ENCODE measurements around the gene C3orf18. TPM values are rescaled to one million over a fixed set of nuclear protein-coding genes. Genes with fewer than 3 reads are reported as not detected.
A peak's percentile ranks its signal among the peaks of the same experiment; 100 is the strongest.

C3orf18 gene
- total RNA-seq, 1 donor from 2014 or later: 7.2 TPM

DNA sequence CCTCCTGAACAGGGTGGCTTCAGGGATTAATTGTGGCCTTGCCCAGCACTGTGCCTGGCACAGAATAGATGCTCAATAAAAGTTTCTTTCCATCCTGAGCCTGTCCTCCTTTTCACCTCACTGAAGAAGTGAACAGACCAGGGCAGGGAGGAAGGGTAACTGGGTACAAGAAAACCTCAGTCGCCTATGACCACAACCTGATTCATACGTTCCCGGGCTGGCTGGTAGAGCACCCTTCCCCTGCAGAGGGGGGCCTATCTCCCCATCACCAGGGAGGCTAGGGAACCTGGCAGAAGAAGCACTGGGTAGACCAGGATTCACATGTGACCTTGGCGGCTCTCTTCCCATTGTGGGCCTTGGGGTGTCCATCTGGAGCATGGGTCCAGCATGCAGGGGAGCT is 36.3 kb downstream of the C3orf18 start:
- Histone ChIP-seq H3K9me3 (ENCODE audit: insufficient read depth, low read depth, low read length) (no peaks in the 10 kb centered on the region), H3K27me3 (ENCODE audit: insufficient read depth, low read length) (peaks cover 32% of the 10 kb centered on the region), H2AFZ (ENCODE audit: low read depth, low read length) (no peak overlapping the region), H3K79me2 (ENCODE audit: insufficient read depth, low read length) (no peaks in the 10 kb centered on the region), H4K20me1 (ENCODE audit: insufficient read depth, low read length) (peaks cover 5% of the 10 kb centered on the region), H3K9ac (ENCODE audit: low read length) (no peak overlapping the region), H3K4me1 (ENCODE audit: insufficient read depth, low read length) (no peaks in the 10 kb centered on the region), H3K4me3 (ENCODE audit: insufficient read depth, low read depth, low read length) (no peak overlapping the region), H3K36me3 (ENCODE audit: insufficient read depth, low read length) (no peaks in the 10 kb centered on the region), H3K4me2 (ENCODE audit: low read length) (no peak overlapping the region), H3K27ac (ENCODE audit: low read depth, low read length) (no peak overlapping the region)
- H3K36me3 Mint-ChIP-seq (ENCODE audit: low read depth, unreplicated experiment): no peaks in the 10 kb centered on the region
- no peak for DNase-seq (ENCODE audit: low read depth)
- peaks cover 54% of the 10 kb centered on the region for H3K27me3 Mint-ChIP-seq (ENCODE audit: low read depth, unreplicated experiment)
- no peaks in the 10 kb centered on the region for H3K9me3 Mint-ChIP-seq (ENCODE audit: unreplicated experiment)
- FAIRE-seq: no peak
- TF ChIP-seq EZH2 (IDR thresholded peaks at IDR 0.05; ENCODE audit: insufficient read depth, low read length): no peak
- TF ChIP-seq, protein P1, sequence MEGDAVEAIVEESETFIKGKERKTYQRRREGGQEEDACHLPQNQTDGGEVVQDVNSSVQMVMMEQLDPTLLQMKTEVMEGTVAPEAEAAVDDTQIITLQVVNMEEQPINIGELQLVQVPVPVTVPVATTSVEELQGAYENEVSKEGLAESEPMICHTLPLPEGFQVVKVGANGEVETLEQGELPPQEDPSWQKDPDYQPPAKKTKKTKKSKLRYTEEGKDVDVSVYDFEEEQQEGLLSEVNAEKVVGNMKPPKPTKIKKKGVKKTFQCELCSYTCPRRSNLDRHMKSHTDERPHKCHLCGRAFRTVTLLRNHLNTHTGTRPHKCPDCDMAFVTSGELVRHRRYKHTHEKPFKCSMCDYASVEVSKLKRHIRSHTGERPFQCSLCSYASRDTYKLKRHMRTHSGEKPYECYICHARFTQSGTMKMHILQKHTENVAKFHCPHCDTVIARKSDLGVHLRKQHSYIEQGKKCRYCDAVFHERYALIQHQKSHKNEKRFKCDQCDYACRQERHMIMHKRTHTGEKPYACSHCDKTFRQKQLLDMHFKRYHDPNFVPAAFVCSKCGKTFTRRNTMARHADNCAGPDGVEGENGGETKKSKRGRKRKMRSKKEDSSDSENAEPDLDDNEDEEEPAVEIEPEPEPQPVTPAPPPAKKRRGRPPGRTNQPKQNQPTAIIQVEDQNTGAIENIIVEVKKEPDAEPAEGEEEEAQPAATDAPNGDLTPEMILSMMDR (IDR thresholded peaks at IDR 0.05; ENCODE audit: insufficient read depth, low read depth, low read length): no peak
- H3K27ac Mint-ChIP-seq (ENCODE audit: unreplicated experiment): no peak overlapping the region
- no peak overlapping the region for H3K4me3 Mint-ChIP-seq (ENCODE audit: unreplicated experiment)
- peaks cover 14% of the 10 kb centered on the region for H3K4me1 Mint-ChIP-seq (ENCODE audit: low read depth, unreplicated experiment)

DNA sequence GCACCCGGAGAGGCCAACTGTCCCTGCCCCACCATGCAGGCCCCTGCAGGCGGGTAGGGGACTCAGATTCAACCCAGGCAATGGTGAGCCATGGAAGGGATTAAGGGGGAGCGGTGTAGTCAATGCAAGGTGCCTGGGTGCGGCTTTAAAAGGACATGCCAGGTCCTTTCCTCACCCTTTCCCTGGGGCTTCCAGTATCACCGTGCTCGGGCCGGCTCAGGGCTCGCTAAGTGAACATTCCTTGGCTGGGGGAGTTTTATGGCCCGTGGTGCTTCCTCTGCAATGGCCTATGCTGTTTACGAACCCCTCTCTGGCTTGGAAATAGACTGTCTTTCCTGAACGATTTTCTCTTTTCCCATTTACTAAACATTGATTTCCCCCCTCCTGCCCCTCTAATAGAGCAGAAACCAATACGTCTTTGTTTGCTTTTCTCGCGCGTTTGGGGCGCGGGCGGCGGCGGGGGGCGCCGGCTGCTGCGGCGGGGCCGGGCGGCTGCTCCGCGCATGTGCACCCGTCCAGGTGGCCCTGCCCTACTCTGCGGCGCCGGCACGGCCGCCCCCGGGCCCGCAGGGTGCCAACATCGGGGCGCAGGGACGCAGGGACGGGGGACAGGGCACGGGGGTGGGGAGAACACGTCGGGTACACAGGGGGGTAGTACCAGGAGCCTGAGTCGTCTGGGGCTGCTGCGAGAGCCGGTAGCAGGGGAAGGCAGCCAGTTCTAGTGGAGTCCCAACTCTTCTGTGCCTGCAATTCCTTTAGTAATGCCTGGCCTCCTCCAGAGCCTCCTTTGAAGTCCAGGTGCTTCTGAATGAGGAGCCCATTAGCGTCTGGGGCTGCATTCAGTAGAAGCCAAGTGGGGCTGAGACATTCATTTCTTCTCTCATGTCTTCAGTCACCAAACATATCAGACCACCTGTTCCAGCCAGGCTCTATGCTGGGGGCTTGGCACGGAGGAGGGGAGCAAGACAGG is 37.3 kb downstream of the C3orf18 start:
- FAIRE-seq (no peak), DNase-seq (ENCODE audit: low read depth) (no peak)
- Histone ChIP-seq H3K79me2 (ENCODE audit: insufficient read depth, low read length) (no peaks in the 10 kb centered on the region), H3K9me3 (ENCODE audit: insufficient read depth, low read depth, low read length) (no peaks in the 10 kb centered on the region), H3K4me2 (ENCODE audit: low read length) (peak overlapping the region; percentile 11), H2AFZ (ENCODE audit: low read depth, low read length) (no peak overlapping the region), H3K4me3 (ENCODE audit: insufficient read depth, low read depth, low read length) (no peak overlapping the region), H3K27me3 (ENCODE audit: insufficient read depth, low read length) (peaks cover 32% of the 10 kb centered on the region), H4K20me1 (ENCODE audit: insufficient read depth, low read length) (peaks cover 5% of the 10 kb centered on the region), H3K27ac (ENCODE audit: low read depth, low read length) (no peak overlapping the region), H3K36me3 (ENCODE audit: insufficient read depth, low read length) (no peaks in the 10 kb centered on the region), H3K9ac (ENCODE audit: low read length) (no peak overlapping the region), H3K4me1 (ENCODE audit: insufficient read depth, low read length) (no peaks in the 10 kb centered on the region)
- Mint-ChIP-seq H3K4me3 (ENCODE audit: unreplicated experiment) (no peak overlapping the region), H3K27me3 (ENCODE audit: low read depth, unreplicated experiment) (peaks cover 53% of the 10 kb centered on the region), H3K9me3 (ENCODE audit: unreplicated experiment) (no peaks in the 10 kb centered on the region), H3K4me1 (ENCODE audit: low read depth, unreplicated experiment) (peaks cover 14% of the 10 kb centered on the region), H3K27ac (ENCODE audit: unreplicated experiment) (no peak overlapping the region), H3K36me3 (ENCODE audit: low read depth, unreplicated experiment) (no peaks in the 10 kb centered on the region)
- TF ChIP-seq EZH2 (IDR thresholded peaks at IDR 0.05; ENCODE audit: insufficient read depth, low read length): no peak
- TF ChIP-seq, protein P1 (IDR thresholded peaks at IDR 0.05; ENCODE audit: insufficient read depth, low read depth, low read length): no peak

DNA sequence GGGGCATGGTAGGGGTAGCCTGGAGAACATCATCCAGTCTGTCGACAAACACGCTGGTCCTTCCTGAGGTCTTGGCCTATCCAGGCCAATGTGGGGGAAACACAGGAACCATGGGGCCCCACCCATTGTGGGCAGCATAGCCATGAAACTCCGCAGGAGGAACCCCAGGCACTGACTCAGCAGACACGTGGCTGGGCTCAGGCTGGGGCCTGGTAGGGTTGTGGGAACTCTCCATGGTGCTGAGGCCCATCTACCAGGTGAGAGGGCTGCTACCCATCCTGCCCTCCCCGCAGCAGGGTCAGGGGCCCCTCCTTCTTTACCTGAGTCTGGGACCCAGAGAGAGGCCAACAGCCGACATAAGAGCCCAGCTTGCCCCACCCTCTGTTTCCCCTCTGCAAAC is 41.6 kb downstream of the C3orf18 start:
- Histone ChIP-seq H3K4me2 (ENCODE audit: low read length) (no peak overlapping the region), H3K36me3 (ENCODE audit: insufficient read depth, low read length) (no peaks in the 10 kb centered on the region), H2AFZ (ENCODE audit: low read depth, low read length) (no peak overlapping the region), H3K4me3 (ENCODE audit: insufficient read depth, low read depth, low read length) (no peak overlapping the region), H3K27me3 (ENCODE audit: insufficient read depth, low read length) (peaks cover 31% of the 10 kb centered on the region), H3K9ac (ENCODE audit: low read length) (no peak overlapping the region), H3K4me1 (ENCODE audit: insufficient read depth, low read length) (no peaks in the 10 kb centered on the region), H3K27ac (ENCODE audit: low read depth, low read length) (no peak overlapping the region), H3K79me2 (ENCODE audit: insufficient read depth, low read length) (no peaks in the 10 kb centered on the region), H3K9me3 (ENCODE audit: insufficient read depth, low read depth, low read length) (no peaks in the 10 kb centered on the region), H4K20me1 (ENCODE audit: insufficient read depth, low read length) (no peaks in the 10 kb centered on the region)
- TF ChIP-seq, protein P1 (IDR thresholded peaks at IDR 0.05; ENCODE audit: insufficient read depth, low read depth, low read length): no peak
- no peak for TF ChIP-seq EZH2 (IDR thresholded peaks at IDR 0.05; ENCODE audit: insufficient read depth, low read length)
- Mint-ChIP-seq H3K36me3 (ENCODE audit: low read depth, unreplicated experiment) (no peaks in the 10 kb centered on the region), H3K27ac (ENCODE audit: unreplicated experiment) (no peak overlapping the region), H3K4me1 (ENCODE audit: low read depth, unreplicated experiment) (no peaks in the 10 kb centered on the region), H3K4me3 (ENCODE audit: unreplicated experiment) (no peak overlapping the region), H3K27me3 (ENCODE audit: low read depth, unreplicated experiment) (peaks cover 48% of the 10 kb centered on the region), H3K9me3 (ENCODE audit: unreplicated experiment) (no peaks in the 10 kb centered on the region)
- DNase-seq (ENCODE audit: low read depth) (peak; percentile 20), FAIRE-seq (no peak)
